T1000 (cell line): Measurements from ENCODE around the gene TNFSF8.
A peak's percentile ranks its signal among the peaks of the same experiment; 100 is the strongest.

Experiments used
- DNase-seq: peaks from one replicate; lab custom pipeline; 2025; ENCODE audit warnings: mixed read lengths; lab: John Stamatoyannopoulos, UW

The TNFSF8 gene

GRCh38 chr9:114936581-114936980 lies 6.2 kb upstream of the TNFSF8 start:
- DNase-seq, result no peak

GRCh38 chr9:114935119-114935518 lies 4.7 kb upstream of the TNFSF8 start:
- no peak for DNase-seq

GRCh38 chr9:114932502-114932901 lies 2.1 kb upstream of the TNFSF8 start:
- no peak for DNase-seq

- no peak for DNase-seq
Observed at GRCh38 chr9:114931407-114931806, 1.0 kb upstream of the TNFSF8 start.

- no peak for DNase-seq
Observed at GRCh38 chr9:114929201-114929600, 1.2 kb downstream of the TNFSF8 start.

GRCh38 chr9:114928671-114929070 lies 1.7 kb downstream of the TNFSF8 start:
- no peak for DNase-seq

- no peak for DNase-seq
Observed at GRCh38 chr9:114928136-114928535, 2.3 kb downstream of the TNFSF8 start.

GRCh38 chr9:114925672-114926071 lies 4.7 kb downstream of the TNFSF8 start:
- no peak for DNase-seq

GRCh38 chr9:114925039-114925438 lies 5.4 kb downstream of the TNFSF8 start:
- no peak for DNase-seq

GRCh38 chr9:114924327-114924726 lies 6.1 kb downstream of the TNFSF8 start:
- DNase-seq, result no peak

- no peak for DNase-seq
Observed at GRCh38 chr9:114923918-114924317, 6.5 kb downstream of the TNFSF8 start.

GRCh38 chr9:114921171-114921570 lies 9.2 kb downstream of the TNFSF8 start:
- no peak for DNase-seq

- no peak for DNase-seq
Observed at GRCh38 chr9:114919611-114920010, 10.8 kb downstream of the TNFSF8 start.

GRCh38 chr9:114916481-114916880 lies 13.9 kb downstream of the TNFSF8 start:
- DNase-seq, result no peak

GRCh38 chr9:114914139-114914538 lies 16.3 kb downstream of the TNFSF8 start:
- no peak for DNase-seq

- no peak for DNase-seq
Observed at GRCh38 chr9:114913656-114914055, 16.7 kb downstream of the TNFSF8 start.

- DNase-seq, result no peak
Observed at GRCh38 chr9:114913217-114913616, 17.2 kb downstream of the TNFSF8 start.

- no peak for DNase-seq
Observed at GRCh38 chr9:114911167-114911821, 19.1 kb downstream of the TNFSF8 start.

- no peak for DNase-seq
Observed at GRCh38 chr9:114910541-114910940, 19.9 kb downstream of the TNFSF8 start.

- DNase-seq, result no peak
Observed at GRCh38 chr9:114909661-114910060, 20.7 kb downstream of the TNFSF8 start.

GRCh38 chr9:114908805-114909448 lies 21.5 kb downstream of the TNFSF8 start:
- DNase-seq, result no peak

GRCh38 chr9:114908104-114908622 lies 22.2 kb downstream of the TNFSF8 start:
- peak; percentile 84 for DNase-seq

GRCh38 chr9:114906922-114907571 lies 23.3 kb downstream of the TNFSF8 start:
- DNase-seq, result no peak
